Esophagus (tissue), 2 donors: ENCODE results near the gene CYB561D1. TPM values are rescaled to one million over a fixed set of nuclear protein-coding genes. Genes with fewer than 3 reads are reported as not detected.

ENCODE experiments used
- H3K27ac ChIP-seq, 2 donors: one replicate each; pipeline ENCODE4 v1.5.1; 2013; ENCODE audit warnings: low read depth in 2 of 2, mild to moderate bottlenecking in 2 of 2, inconsistent platforms in 1 of 2, low read length in 1 of 2, moderate library complexity in 1 of 2
- H3K27me3 ChIP-seq, 2 donors: one replicate each; pipeline ENCODE4 v1.6.1; 2013; ENCODE audit warnings: low read length in 2 of 2, control low read depth in 1 of 2, mild to moderate bottlenecking in 1 of 2; ENCODE audit not compliant: insufficient read depth in 2 of 2, control insufficient read depth in 1 of 2
- H3K36me3 ChIP-seq, 2 donors: one replicate each; pipeline ENCODE4 v1.6.1; 2013; ENCODE audit warnings: low read length in 1 of 2; ENCODE audit not compliant: control insufficient read depth in 2 of 2, insufficient read depth in 2 of 2
- H3K4me1 ChIP-seq, 2 donors: one replicate each; pipeline ENCODE4 v1.6.1; 2013; ENCODE audit warnings: low read length in 1 of 2; ENCODE audit not compliant: control insufficient read depth in 2 of 2, insufficient read depth in 2 of 2
- H3K4me3 ChIP-seq, 2 donors: one replicate each; pipeline ENCODE4 v1.5.1; 2013; ENCODE audit warnings: low read length in 2 of 2, mild to moderate bottlenecking in 2 of 2, low read depth in 1 of 2, moderate library complexity in 1 of 2
- H3K9me3 ChIP-seq, 2 donors: one replicate each; pipeline ENCODE4 v1.6.1; 2013; ENCODE audit warnings: mild to moderate bottlenecking in 2 of 2, low read depth in 1 of 2, low read length in 1 of 2, moderate library complexity in 1 of 2; ENCODE audit not compliant: control insufficient read depth in 2 of 2, insufficient read depth in 1 of 2
- WGBS, 2 donors: extraction: QIAGEN DNeasy Blood & Tissue Kit; methylation state at CpG; one replicate each; pipeline ENCODE4 v1.1.7; 2013; 5-methylcytosine and 5-hydroxymethylcytosine counted together
- polyA plus RNA-seq, 2 donors: library from polyadenylated mRNA; stranded (reverse); fragments of 200-250 nt; gene quantifications; one replicate each; pipeline ENCODE4 v1.2.3, GENCODE V29; 2013
- donor health status: healthy with polysubstance abuse.
- donor health status: Bipolar disorder and iron deficiency.

The CYB561D1 gene
- polyA plus RNA-seq, 2 donors, result 3.7 to 4.8 TPM

DNA sequence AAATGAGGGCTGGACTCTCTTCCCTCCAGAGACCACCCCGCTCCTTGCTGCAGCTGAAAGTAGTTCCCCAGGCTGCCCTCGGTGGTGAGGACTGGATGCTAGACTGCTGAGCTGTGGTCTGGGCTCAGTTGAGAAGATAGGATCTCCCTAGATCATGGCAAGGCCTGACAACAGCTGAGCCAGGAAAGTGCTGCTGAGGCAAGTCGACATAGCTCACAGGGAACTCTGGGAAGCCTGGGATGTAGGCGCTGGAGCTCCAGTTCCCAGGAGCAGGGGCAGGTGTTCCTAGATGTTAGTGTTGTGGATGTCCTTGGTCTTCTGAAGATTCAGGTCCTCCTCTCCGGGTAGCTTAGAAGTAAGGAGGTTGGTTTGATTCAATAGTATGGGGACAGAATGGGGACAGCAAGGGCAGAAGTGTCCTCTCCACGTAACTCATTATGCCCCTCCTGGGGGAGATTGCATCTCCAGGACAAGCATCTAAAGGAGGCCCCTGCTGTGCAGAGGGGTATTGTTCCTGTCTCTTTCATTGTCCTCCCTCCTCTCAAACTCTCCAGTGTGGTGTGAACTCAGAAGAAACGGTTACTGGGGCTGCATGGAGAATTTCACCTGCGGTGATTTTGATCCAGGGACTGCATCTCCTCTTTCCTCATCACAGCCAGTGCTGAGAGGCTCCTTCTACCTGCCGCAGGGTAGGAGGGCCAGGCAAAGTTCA is 3.7 kb downstream of the CYB561D1 start:
- peaks cover 9 to 19% of the 10 kb centered on the region in 2 donors for H3K4me1 ChIP-seq
- WGBS, 2 donors, result 60 to 72% methylated on average over 9 of the region's 9 CpGs
- no peaks in the 10 kb centered on the region for H3K9me3 ChIP-seq
- peaks cover 2 to 21% of the 10 kb centered on the region in 2 donors for H3K36me3 ChIP-seq
- H3K27me3 ChIP-seq, result no peaks in the 10 kb centered on the region
- H3K27ac ChIP-seq, result no peak overlapping the region
- no peak overlapping the region for H3K4me3 ChIP-seq

DNA sequence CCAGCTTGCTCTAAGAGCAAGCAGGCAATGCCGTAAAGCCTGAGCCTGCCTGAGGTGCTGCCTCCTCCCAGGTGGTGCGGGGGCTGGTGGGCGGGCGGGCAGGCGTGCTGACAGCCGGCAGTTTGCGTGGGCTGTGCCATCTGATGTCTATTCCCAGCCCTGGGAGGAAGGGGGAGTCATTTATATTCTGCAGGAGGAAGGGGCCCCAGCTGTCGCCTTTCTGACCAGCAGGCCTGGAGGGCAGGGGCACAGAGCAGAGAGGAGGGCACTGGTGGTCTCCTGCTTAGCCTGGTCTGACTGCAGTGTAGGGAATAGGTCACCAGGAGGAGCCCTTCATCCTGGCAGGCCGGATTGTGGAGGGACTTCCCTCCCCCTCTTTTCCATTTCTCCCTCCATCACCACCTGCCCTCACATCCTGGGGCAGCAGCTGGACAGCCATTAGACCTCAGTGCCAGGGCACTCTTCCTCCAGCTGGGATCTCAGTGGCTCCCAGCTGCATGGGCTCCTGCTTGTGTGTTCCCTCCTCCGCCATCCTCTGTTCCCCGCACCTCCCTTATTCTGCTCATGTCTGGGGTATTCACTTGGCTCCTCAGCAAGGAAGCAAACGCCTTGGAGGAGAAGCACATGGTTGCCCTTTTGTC is 4.4 kb downstream of the CYB561D1 start:
- Histone ChIP-seq H3K4me1 (peaks cover 8 to 18% of the 10 kb centered on the region in 2 donors), H3K27me3 (no peaks in the 10 kb centered on the region), H3K4me3 (no peak overlapping the region), H3K27ac (peak overlapping the region in 1 of 2 donors; percentile 67), H3K36me3 (peaks cover 2 to 21% of the 10 kb centered on the region in 2 donors), H3K9me3 (no peaks in the 10 kb centered on the region)
- WGBS, 2 donors, result 66 to 67% methylated on average over 10 to 12 of the region's 12 CpGs

GRCh38 chr1:109499081-109499480 is 5.2 kb downstream of the CYB561D1 start:
- peak overlapping the region; percentile 46 to 77 for H3K27ac ChIP-seq
- H3K4me3 ChIP-seq, result no peak overlapping the region
- H3K36me3 ChIP-seq, result peaks cover 2 to 21% of the 10 kb centered on the region in 2 donors
- peaks cover 7 to 15% of the 10 kb centered on the region in 2 donors for H3K4me1 ChIP-seq
- H3K9me3 ChIP-seq, result no peaks in the 10 kb centered on the region
- no peaks in the 10 kb centered on the region for H3K27me3 ChIP-seq
- WGBS, 2 donors, result 45 to 56% methylated on average over 7 of the region's 7 CpGs

DNA sequence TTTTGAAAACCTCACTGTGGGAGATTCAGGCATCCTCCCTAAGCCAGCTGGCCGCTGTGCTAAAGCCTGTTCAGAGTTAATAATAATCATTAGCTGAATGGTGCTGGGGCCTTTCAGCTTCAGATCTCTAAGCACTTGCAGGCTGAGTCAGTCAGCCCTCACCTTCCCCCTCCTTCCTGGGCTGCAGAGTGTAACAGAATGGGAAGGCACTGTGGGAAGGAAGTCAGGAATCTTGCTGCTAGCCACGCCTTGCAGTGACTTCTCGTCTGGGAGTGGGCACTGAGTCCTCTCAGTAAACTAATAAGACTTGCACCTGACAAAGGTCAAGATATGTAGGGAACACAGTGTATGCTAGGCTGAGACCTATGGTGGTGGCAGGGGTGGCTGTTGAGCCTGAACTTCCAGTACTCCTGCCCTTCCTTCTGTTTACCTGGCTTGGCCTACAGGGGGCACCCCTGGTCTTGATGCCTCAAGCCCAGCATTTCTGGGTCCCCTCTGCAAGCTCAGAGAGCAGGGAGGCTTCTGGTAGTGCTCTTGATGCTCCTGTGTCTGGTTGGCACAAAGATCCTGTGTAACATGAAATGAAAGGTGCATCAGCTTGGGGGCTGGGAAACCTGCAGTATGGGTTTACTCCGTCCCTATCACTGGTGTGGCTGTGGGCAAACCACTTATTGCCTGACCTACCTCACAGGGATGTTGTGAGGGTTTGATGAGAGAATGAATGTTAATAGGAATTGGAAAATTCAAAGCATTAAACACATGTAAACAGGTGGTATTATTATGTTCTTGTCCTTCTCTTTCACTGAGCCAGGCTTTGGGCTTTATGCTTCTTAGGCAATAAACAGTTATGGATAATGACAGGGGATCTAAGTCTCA is 6.0 kb downstream of the CYB561D1 start:
- peak overlapping the region; percentile 51 to 77 for H3K27ac ChIP-seq
- WGBS, 2 donors, result 55 to 61% methylated on average over 4 of the region's 4 CpGs
- H3K36me3 ChIP-seq, result peaks cover 2 to 21% of the 10 kb centered on the region in 2 donors
- peaks cover 7 to 13% of the 10 kb centered on the region in 2 donors for H3K4me1 ChIP-seq
- no peaks in the 10 kb centered on the region for H3K27me3 ChIP-seq
- no peaks in the 10 kb centered on the region for H3K9me3 ChIP-seq
- no peak overlapping the region for H3K4me3 ChIP-seq

DNA sequence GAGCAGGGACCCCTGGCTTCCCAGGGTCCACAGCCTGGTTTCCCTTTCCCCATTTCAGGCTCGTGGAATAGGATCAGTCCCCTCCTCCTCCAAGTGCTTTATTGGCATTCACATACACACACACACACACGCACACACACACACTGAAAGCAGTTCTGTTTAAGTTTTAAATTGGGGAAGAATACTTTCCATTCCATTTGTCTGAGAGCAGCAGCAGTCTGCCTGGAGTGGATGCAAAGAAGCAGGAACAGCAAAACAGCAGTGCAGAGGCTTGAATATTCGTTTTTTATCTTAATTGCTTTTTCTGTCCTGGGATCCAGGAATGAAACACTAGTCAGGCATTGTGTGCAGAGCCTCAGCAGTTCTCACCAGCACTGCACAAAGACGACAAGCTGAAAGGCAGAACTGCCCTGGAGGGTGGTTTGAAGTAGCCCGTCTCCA is 7.1 kb downstream of the CYB561D1 start:
- H3K27ac ChIP-seq, result peak overlapping the region; percentile 36 to 47
- no peaks in the 10 kb centered on the region for H3K27me3 ChIP-seq
- peaks cover 7 to 11% of the 10 kb centered on the region in 2 donors for H3K4me1 ChIP-seq
- no peaks in the 10 kb centered on the region for H3K9me3 ChIP-seq
- H3K36me3 ChIP-seq, result peaks cover 0 to 17% of the 10 kb centered on the region in 2 donors
- WGBS, 2 donors, result 36 to 44% methylated on average over 5 of the region's 5 CpGs
- no peak overlapping the region for H3K4me3 ChIP-seq

DNA sequence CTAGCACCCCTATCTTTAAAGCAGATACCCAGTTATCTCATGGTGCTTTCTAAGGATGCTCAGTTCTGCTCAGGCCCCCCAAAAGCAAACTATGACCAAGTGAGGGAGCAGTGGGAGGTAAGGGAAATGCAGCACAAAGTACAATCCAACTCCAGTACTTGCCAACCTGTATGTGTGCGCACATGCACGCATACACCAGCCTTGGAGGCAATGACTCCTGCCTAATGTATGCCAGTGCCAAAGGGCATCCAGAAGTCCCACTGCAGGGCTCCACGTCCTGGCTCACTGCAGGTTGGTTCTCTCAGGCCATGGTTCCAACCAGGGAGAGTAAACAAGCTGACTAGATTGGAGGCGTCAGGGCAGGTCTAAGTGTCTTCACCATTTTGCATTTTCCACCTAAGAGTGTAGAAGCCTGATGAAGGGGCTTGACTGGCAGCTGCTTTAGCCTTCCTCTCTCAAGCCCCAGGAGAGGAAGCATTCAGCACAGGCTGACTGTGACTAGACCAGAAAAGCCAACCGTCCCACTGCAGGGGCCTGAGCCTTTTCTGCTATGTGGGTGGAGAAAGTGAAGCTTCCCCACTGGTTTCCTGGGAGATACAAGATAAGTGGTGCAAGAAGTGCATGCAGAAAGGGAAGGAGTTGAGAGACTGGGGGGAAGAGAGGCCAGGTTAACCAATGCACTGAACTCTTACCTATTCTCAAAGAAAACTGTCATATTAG is 7.9 kb downstream of the CYB561D1 start:
- H3K4me3 ChIP-seq, result no peak overlapping the region
- H3K9me3 ChIP-seq, result no peaks in the 10 kb centered on the region
- no peak overlapping the region for H3K27ac ChIP-seq
- no peaks in the 10 kb centered on the region for H3K27me3 ChIP-seq
- WGBS, 2 donors, result 51 to 58% methylated on average over 5 of the region's 5 CpGs
- peaks cover 0 to 12% of the 10 kb centered on the region in 2 donors for H3K36me3 ChIP-seq
- peaks cover 7 to 11% of the 10 kb centered on the region in 2 donors for H3K4me1 ChIP-seq

DNA sequence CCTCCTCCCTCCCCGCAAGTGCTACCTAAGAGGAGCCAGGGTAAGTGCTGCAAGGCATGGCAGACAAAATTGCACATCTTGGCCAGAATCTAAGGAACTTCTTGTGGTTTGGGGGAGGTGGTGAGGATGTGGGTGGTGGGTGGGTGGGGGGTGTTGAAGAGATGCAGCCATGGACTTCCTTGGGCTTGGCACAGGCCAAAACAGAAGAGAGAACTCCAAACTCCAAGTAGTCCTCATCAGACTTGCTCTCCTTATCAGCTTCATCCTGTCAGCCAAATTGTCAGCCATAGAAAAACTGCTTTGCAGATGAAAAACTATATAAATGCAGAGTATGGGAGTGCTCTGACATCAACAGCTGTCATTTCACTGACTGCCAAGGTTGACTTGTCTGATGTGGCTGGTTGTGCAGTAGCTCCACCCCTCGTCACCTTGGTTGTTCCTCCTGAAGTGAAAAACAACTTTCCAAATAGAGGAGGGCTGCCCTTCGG is 8.5 kb downstream of the CYB561D1 start:
- H3K4me1 ChIP-seq, result peaks cover 8 to 11% of the 10 kb centered on the region in 2 donors
- 70 to 81% methylated on average over 3 of the region's 3 CpGs for WGBS, 2 donors
- H3K9me3 ChIP-seq, result no peaks in the 10 kb centered on the region
- H3K27me3 ChIP-seq, result no peaks in the 10 kb centered on the region
- H3K27ac ChIP-seq, result no peak overlapping the region
- peaks cover 0 to 11% of the 10 kb centered on the region in 2 donors for H3K36me3 ChIP-seq
- no peak overlapping the region for H3K4me3 ChIP-seq

DNA sequence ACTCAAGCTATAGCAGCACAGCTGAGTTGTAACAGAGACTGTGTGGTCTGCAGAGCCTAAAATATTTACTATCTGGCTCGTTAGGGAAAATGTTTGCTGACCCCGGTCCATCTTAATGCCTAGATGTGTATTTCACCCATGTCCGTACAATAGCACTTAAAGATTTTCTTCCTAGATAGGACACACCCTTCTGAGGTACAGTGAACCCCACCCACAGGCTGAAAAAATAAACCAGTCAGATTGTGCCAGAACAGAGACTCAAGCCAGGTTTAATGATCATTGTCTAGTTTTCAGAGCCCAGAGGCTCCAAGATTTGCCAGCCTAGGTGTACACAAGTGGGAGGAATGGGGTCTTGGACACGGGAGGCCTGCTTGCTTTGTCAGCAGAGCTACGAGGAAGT is 10.0 kb downstream of the CYB561D1 start:
- WGBS, 2 donors, result 32 to 49% methylated on average over 5 of the region's 5 CpGs
- Histone ChIP-seq H3K27me3 (no peaks in the 10 kb centered on the region), H3K36me3 (peaks cover 0 to 15% of the 10 kb centered on the region in 2 donors), H3K27ac (no peak overlapping the region), H3K4me3 (no peak overlapping the region), H3K9me3 (no peaks in the 10 kb centered on the region), H3K4me1 (peaks cover 6 to 14% of the 10 kb centered on the region in 2 donors)

- WGBS, 2 donors, result 78 to 87% methylated on average over 1 of the region's 1 CpG
- H3K4me1 ChIP-seq, result peaks cover 6 to 18% of the 10 kb centered on the region in 2 donors
- H3K27me3 ChIP-seq, result no peaks in the 10 kb centered on the region
- H3K27ac ChIP-seq, result no peak overlapping the region
- H3K36me3 ChIP-seq, result peaks cover 0 to 14% of the 10 kb centered on the region in 2 donors
- H3K4me3 ChIP-seq, result no peak overlapping the region
- no peaks in the 10 kb centered on the region for H3K9me3 ChIP-seq
These were observed 11.1 kb downstream of the CYB561D1 start for GRCh38 chr1:109504974-109505373.
